ENCODE results near the gene CEACAM7. TPM values are rescaled to one million over a fixed set of nuclear protein-coding genes. Genes with fewer than 3 reads are reported as not detected.

The CEACAM7 gene
- 0.57 TPM in 1 of 2 replicates, not detected in the other for total RNA-seq

DNA sequence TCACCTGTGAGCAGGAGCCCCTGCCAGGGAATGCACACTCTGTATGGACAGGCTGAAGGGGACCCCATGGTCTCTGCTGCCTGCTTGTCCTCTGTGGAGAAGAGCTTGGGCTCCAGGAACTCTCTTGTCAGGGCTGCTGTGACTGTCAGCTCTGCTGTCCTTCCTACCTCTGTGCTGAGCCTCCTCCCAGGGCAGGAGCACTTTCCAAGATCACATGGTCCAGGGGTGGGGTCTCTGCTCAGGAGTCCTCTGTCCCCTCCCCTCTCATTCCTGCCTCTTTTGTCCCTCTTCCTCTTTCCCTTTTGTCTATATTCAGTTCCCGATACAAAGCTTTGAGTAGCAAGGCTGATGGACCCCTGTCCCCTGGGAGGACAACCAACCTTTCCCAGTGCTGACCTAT is at the start of gene CEACAM7:
Gene CEACAM7, minus strand, starts transcription at position 173 of the 400 bp plus-strand sequence. Its CDS starts 105 bp downstream, at position 68.

GRCh38 chr19:41708481-41708880 is 20.4 kb upstream of the CEACAM7 start, which contains the start of gene CEACAM5:
Gene CEACAM5 (plus strand): TSS chr19:41708626. CDS start chr19:41708732, 106 bp downstream.

DNA sequence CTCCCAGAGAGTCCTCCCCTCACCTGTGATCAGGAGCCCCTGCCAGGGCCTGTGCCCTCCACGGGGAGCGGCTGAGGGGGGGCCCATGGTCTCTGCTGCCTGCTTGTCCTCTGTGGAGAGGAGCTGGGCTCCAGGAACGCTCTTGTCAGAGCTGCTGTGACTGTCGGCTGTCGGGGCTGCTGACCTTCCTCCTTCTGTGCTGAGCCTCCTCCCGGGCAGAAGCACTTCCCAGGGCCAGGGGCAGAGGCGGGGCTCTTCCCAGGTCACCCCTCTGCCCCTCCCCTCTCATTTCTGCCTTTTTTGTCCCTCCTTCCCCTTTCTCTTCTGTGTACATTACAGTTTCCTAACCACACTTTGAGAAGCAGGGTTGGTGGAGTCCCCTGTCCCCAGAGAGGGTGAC is 61.2 kb downstream of the CEACAM7 start, which contains the start of gene CEACAM4:
Gene CEACAM4, minus strand, starts transcription at position 198 of the 400 bp plus-strand sequence. Its CDS starts 111 bp downstream, at position 87.

Other genes starting within 250 kb of the CEACAM7 start
- 31.1 and 44.7 TPM in 2 replicates for gene DMAC2, start 248.4 kb downstream of the CEACAM7 start, total RNA-seq
- gene ERICH4, start 245.1 kb downstream of the CEACAM7 start, total RNA-seq = not detected in 2 replicates
- gene CEACAM21, start 112.1 kb downstream of the CEACAM7 start, total RNA-seq = 2.3 and 6.6 TPM in 2 replicates
- not detected in 2 replicates for gene CEACAM4, start 61.2 kb downstream of the CEACAM7 start, total RNA-seq
- not detected in 2 replicates for gene CEACAM5, start 20.4 kb upstream of the CEACAM7 start, total RNA-seq
- not detected in 2 replicates for gene CEACAM6, start 67.3 kb upstream of the CEACAM7 start, total RNA-seq
- not detected in 2 replicates for gene CEACAM3, start 108.3 kb upstream of the CEACAM7 start, total RNA-seq
- not detected in 2 replicates for gene LYPD4, start 156.4 kb upstream of the CEACAM7 start, total RNA-seq
- not detected in 2 replicates for gene DMRTC2, start 156.8 kb upstream of the CEACAM7 start, total RNA-seq
- 1,287 and 1,298 TPM in 2 replicates for gene RPS19, start 172.0 kb upstream of the CEACAM7 start, total RNA-seq
- not detected in 2 replicates for gene CD79A, start 189.0 kb upstream of the CEACAM7 start, total RNA-seq
- gene ARHGEF1, start 194.9 kb upstream of the CEACAM7 start, total RNA-seq = 42.9 and 43.9 TPM in 2 replicates
- not detected in 2 replicates for gene ERFL, start 240.2 kb upstream of the CEACAM7 start, total RNA-seq

Data from bladder microvascular endothelial cell (primary cell).